ENCODE results near the gene CERS1. TPM values are rescaled to one million over a fixed set of nuclear protein-coding genes. Genes with fewer than 3 reads are reported as not detected.

Gene CERS1
- total RNA-seq, 2 experiments from 2014 or later: not detected

DNA sequence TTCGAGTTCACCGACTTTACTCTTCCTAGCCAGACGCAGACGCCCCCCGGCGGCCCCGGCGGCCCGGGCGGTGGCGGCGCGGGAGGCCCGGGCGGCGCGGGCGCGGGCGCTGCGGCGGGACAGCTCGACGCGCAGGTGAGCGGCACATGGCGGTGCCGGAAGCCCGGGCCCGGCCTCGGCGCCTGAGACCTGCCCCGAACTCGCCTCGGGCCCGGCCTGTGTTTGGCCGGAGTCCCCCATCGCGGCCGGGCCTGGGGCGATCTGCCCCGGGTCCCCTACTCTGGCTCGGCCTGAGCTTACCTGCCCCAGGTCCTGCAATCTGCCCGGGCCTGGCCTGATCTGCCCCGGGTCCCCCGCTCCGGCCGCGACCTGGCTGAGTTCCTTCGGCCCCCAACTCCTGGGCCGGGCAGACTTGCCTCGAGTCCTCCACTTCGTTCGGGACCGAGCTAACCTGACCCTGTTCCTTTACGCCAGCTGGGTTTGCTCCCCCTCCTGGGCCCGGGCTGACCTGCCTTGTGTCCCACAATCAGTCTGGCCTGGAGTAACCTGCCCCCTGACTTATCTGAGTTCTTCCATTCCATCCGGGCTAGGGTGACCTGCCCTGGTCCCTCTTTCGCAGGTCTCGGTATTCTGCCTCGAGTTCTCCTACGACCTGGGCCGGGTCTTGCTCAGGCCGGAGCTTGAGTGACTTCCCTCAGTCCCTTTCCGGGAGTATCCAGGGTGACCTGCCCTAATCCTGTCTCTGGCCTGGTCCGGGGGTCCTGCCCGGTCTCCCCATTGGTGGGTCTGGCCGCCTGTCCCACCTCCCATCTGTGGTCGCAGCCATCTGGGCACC, 63.4 kb downstream of the CERS1 start:
- POLR2A ChIA-PET: interaction anchor here (0.8 to 3.5 kb wide), 8 partner anchors 13 to 354 kb away, joined by 3 to 53 read pairs (median 4); partner anchors contain the start of genes COPE, DDX49 and REX1BD

DNA sequence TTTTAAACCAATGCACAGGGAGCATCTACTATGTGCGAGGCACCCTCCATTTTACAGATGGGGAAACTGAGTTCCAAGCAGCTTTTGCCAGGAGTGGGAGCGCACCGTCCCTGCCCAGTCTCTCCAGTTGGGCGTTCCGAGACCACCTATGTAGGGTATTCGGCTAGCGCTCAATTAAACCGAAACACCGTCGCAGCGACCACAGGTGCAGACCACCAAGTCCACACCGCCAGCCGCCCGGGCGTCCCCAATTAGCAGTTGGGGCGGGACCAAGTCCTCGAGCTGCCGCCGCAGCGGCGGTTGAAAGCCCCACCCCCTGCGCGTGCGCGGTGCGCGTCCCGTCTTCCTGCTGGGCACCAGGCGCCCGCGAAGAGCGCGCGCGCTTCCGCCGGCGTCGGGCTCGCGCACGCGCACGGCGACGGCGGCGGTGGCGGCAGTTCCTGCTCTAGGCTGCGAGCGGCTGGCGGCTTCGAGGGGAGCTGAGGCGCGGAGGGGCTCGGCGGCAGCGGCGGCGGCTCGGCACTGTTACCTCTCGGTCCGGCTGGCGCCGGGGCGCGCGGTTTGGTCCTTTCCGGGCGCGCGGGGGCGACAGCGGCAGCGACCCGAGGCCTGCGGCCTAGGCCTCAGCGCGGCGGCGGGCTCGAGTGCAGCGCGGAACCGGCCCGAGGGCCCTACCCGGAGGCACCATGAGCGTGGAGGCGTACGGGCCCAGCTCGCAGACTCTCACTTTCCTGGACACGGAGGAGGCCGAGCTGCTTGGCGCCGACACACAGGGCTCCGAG, 64.2 kb downstream of the CERS1 start, which contains the start of gene UPF1:
TSS of gene UPF1 (plus strand) at position 436 of the 782 bp plus-strand sequence. CDS start at position 687, 251 bp downstream.
- Mint-ChIP-seq H3K27ac (peak within 1 kb of the TSS; percentile 93), H3K36me3 (peaks cover 31% of the 10 kb centered on the region), H3K4me1 (ENCODE audit: low read depth) (peaks cover 31% of the 10 kb centered on the region), H3K27me3 (no peaks in the 10 kb centered on the region), H3K4me3 (peak within 1 kb of the TSS; percentile 96), H3K9me3 (peaks cover 4% of the 10 kb centered on the region)
- DNase-seq: peak; percentile 96
- POLR2A ChIA-PET: interaction anchor here (0.8 to 3.5 kb wide), 8 partner anchors 13 to 353 kb away, joined by 3 to 53 read pairs (median 4); partner anchors contain the start of genes COPE, DDX49 and REX1BD
- intact Hi-C loops (cut with micrococcal nuclease): loop anchor here (5.0 kb wide), 4 partner anchors 86 to 244 kb away; partner anchors contain the start of genes COPE, CRTC1, DDX49 and KLHL26
- CTCF ChIA-PET: interaction anchor here (0.8 to 14.0 kb wide), 12 partner anchors 10 to 244 kb away, joined by 3 to 135 read pairs (median 4); partner anchors contain the start of gene REX1BD

More for the DNA sequence above, 63.4 kb downstream of the CERS1 start:
- Mint-ChIP-seq H3K36me3 (peaks cover 32% of the 10 kb centered on the region), H3K4me1 (ENCODE audit: low read depth) (peaks cover 38% of the 10 kb centered on the region), H3K9me3 (no peaks in the 10 kb centered on the region), H3K27me3 (no peaks in the 10 kb centered on the region), H3K4me3 (peak overlapping the region; percentile 96), H3K27ac (peak overlapping the region; percentile 93)
- CTCF ChIA-PET: interaction anchor here (0.8 to 14.0 kb wide), 11 partner anchors 9 to 245 kb away, joined by 3 to 135 read pairs (median 3); no protein-coding TSS in a partner anchor
- intact Hi-C loops (cut with micrococcal nuclease): loop anchor here (5.0 kb wide), 4 partner anchors 85 to 245 kb away; partner anchors contain the start of genes COPE, CRTC1, DDX49 and KLHL26
- peak; percentile 53 for DNase-seq

DNA sequence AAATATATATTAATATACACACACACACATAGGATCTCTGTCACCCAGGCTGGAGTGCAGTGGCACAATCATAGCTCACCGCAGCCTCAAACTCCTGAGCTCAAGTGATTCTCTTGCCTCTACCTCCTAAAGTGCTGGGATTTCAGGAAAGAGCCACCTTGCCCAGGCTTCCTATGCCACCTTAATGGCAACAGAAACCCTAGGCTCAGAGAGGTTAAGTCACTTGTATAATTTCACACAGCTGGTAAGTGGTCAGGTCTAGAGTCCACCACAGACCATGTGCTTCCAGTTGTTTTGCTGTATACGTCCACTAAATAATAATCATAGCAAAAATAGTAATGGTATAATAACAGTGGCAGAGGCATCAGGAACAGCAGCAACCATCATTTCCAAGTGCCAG, 65.5 kb downstream of the CERS1 start:
- H3K4me3 Mint-ChIP-seq: no peak overlapping the region
- intact Hi-C loops (cut with micrococcal nuclease): loop anchor here (5.0 kb wide), 4 partner anchors 87 to 243 kb away; partner anchors contain the start of genes COPE, CRTC1, DDX49 and KLHL26
- POLR2A ChIA-PET: interaction anchor here (3.5 kb wide), 1 partner anchor 15 kb away, joined by 53 read pairs; no protein-coding TSS in a partner anchor

DNA sequence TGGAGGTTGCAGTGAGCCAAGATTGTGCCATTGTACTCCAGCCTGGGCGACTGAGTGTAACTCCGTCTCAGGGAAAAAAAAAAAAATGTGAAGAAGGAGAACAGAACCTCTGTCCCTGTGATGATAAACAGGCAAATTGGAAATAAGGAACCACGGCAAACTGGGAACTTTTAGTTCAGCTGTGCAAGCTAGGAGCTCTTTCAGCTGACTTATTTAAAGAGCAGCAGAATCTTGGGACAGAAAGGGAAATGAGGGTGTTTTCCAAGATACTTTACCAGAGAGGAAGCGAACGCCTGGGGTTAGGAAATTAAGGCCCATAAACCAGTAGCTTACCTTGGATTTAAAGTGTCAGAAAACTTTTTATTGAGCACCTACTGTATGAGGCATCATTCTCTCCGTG, 67.2 kb downstream of the CERS1 start:
- peaks cover 8% of the 10 kb centered on the region for H3K36me3 Mint-ChIP-seq
- intact Hi-C loops (cut with micrococcal nuclease): no loop called here
- peaks cover 4% of the 10 kb centered on the region for H3K9me3 Mint-ChIP-seq
- ChIA-PET CTCF (interaction anchor here (0.6 to 14.0 kb wide), 4 partner anchors 10 to 69 kb away, joined by 3 to 135 read pairs (median 4); no protein-coding TSS in a partner anchor), POLR2A (interaction anchor here (0.7 kb wide), 1 partner anchor 13 kb away, joined by 3 read pairs; no protein-coding TSS in a partner anchor)
- H3K4me3 Mint-ChIP-seq: no peak overlapping the region
- no peaks in the 10 kb centered on the region for H3K27me3 Mint-ChIP-seq
- peaks cover 5% of the 10 kb centered on the region for H3K4me1 Mint-ChIP-seq (ENCODE audit: low read depth)
- no peak overlapping the region for H3K27ac Mint-ChIP-seq
- no peak for DNase-seq

More for the DNA sequence above, 65.5 kb downstream of the CERS1 start:
- Mint-ChIP-seq H3K36me3 (peaks cover 20% of the 10 kb centered on the region), H3K27ac (no peak overlapping the region), H3K9me3 (peaks cover 4% of the 10 kb centered on the region), H3K4me1 (ENCODE audit: low read depth) (peaks cover 20% of the 10 kb centered on the region), H3K27me3 (no peaks in the 10 kb centered on the region)
- CTCF ChIA-PET: interaction anchor here (1.8 to 14.0 kb wide), 3 partner anchors 15 to 242 kb away, joined by 5 to 135 read pairs (median 5); partner anchors contain the start of gene REX1BD
- no peak for DNase-seq

Other genes starting within 250 kb of the CERS1 start
- gene CRTC1, start 212.5 kb downstream of the CERS1 start, total RNA-seq: 1 to 10 TPM; 5.6 to 6.3 TPM
- not detected for gene COMP, start 104.9 kb downstream of the CERS1 start, total RNA-seq
- gene UPF1, start 64.2 kb downstream of the CERS1 start, total RNA-seq: 10 to 100 TPM; 71.7 to 77.2 TPM
- 100 to 1,000 TPM; 217 to 220 TPM for gene COPE, start 23.2 kb upstream of the CERS1 start, total RNA-seq
- 10 to 100 TPM; 37.7 to 46.3 TPM for gene DDX49, start 23.6 kb upstream of the CERS1 start, total RNA-seq
- gene HOMER3, start 45.1 kb upstream of the CERS1 start, total RNA-seq: 1 to 10 TPM in 1 of 2 experiments, under 1 TPM in 1; 0.77 to 1.2 TPM
- gene SUGP2, start 137.4 kb upstream of the CERS1 start, total RNA-seq: 100 to 1,000 TPM in 1 of 2 experiments, 10 to 100 TPM in 1; 98.1 to 102 TPM
- gene ARMC6, start 137.4 kb upstream of the CERS1 start, total RNA-seq: 10 to 100 TPM; 24.4 to 26.2 TPM
- 10 to 100 TPM; 12.2 to 12.4 TPM for gene SLC25A42, start 167.8 kb upstream of the CERS1 start, total RNA-seq
- gene TMEM161A, start 242.3 kb upstream of the CERS1 start, total RNA-seq: 10 to 100 TPM; 17.8 to 18.9 TPM